B cell (primary cell): ENCODE data around the gene TRIM52.
"Not testable (repeated sequence)": the region's sequence is repeated elsewhere in the genome, so short reads cannot be mapped to it uniquely, and the experiment has no call there.

Experiments used
- CTCF ChIP-seq: fragments of 200-600 bp; IDR thresholded peaks from one replicate; pipeline ENCODE4 v1.8.0; 2022; ENCODE audit warnings: antibody characterized with exemption, mild to moderate bottlenecking
- EZH2 ChIP-seq: IDR thresholded peaks from 2 replicates; pipeline ENCODE4 v1.6.1; 2012; ENCODE audit warnings: borderline replicate concordance, low read depth, mild to moderate bottlenecking, moderate library complexity, low read length; ENCODE audit not compliant: insufficient read depth, poor library complexity, severe bottlenecking

- peak; percentile 34 for TF ChIP-seq CTCF
- TF ChIP-seq EZH2, result not testable (repeated sequence)
Measured at GRCh38 chr5:181273433-181273744, 12.4 kb upstream of the TRIM52 start.
